H9 (cell line): ENCODE measurements around the gene SNX30. TPM values are rescaled to one million over a fixed set of nuclear protein-coding genes. Genes with fewer than 3 reads are reported as not detected.

Source experiments
- DNase-seq: peaks from one replicate; pipeline ENCODE4 v3.0.0-alpha.2; 2017
- H2AFZ ChIP-seq: one replicate; pipeline ENCODE4 v1.6.1; 2013; ENCODE audit warnings: mild to moderate bottlenecking, low read length, control low read depth, moderate library complexity
- H2AK5ac ChIP-seq: 2 replicates; pipeline ENCODE4 v1.6.1; 2013; ENCODE audit warnings: low read length, control low read depth, mixed read lengths; ENCODE audit not compliant: insufficient read length
- H2BK120ac ChIP-seq: one replicate; pipeline ENCODE4 v1.6.1; 2013; ENCODE audit warnings: low read depth, mild to moderate bottlenecking, low read length, control low read depth, inconsistent platforms; ENCODE audit not compliant: poor library complexity, severe bottlenecking
- H2BK12ac ChIP-seq: 2 replicates; pipeline ENCODE4 v1.6.1; 2013; ENCODE audit warnings: low read length, control low read depth, mixed read lengths, low read depth; ENCODE audit not compliant: insufficient read length
- H2BK15ac ChIP-seq: 2 replicates; pipeline ENCODE4 v1.6.1; 2013; ENCODE audit warnings: low read depth, low read length, control low read depth
- H2BK20ac ChIP-seq: one replicate; pipeline ENCODE4 v1.6.1; 2013; ENCODE audit warnings: low read depth, mild to moderate bottlenecking, low read length, control low read depth, inconsistent platforms; ENCODE audit not compliant: poor library complexity, severe bottlenecking
- H2BK5ac ChIP-seq: 2 replicates; pipeline ENCODE4 v1.6.1; 2013; ENCODE audit warnings: low read length, control low read depth, mixed read lengths; ENCODE audit not compliant: insufficient read length
- H3K14ac ChIP-seq: 2 replicates; pipeline ENCODE4 v1.6.1; 2013; ENCODE audit warnings: low read length, control low read depth; ENCODE audit not compliant: insufficient read depth
- H3K18ac ChIP-seq: 2 replicates; pipeline ENCODE4 v1.6.1; 2013; ENCODE audit warnings: low read depth, mild to moderate bottlenecking, mixed read lengths, low read length, control low read depth; ENCODE audit not compliant: insufficient read length
- H3K23ac ChIP-seq: 2 replicates; pipeline ENCODE4 v1.6.1; 2013; ENCODE audit warnings: low read length, control low read depth, mixed read lengths, low read depth; ENCODE audit not compliant: insufficient read length
- H3K23me2 ChIP-seq: 2 replicates; pipeline ENCODE4 v1.6.1; 2013; ENCODE audit warnings: low read depth, mild to moderate bottlenecking, mixed read lengths, low read length, control low read depth; ENCODE audit not compliant: insufficient read length, poor library complexity, severe bottlenecking
- H3K27ac ChIP-seq: 2 replicates; pipeline ENCODE4 v1.5.1; 2013; ENCODE audit warnings: low read length, control low read depth, mixed read lengths, low read depth; ENCODE audit not compliant: insufficient read length
- H3K27me3 ChIP-seq: 2 replicates; pipeline ENCODE4 v1.6.1; 2013; ENCODE audit warnings: low read length, control low read depth, inconsistent platforms; ENCODE audit not compliant: insufficient read depth
- H3K4ac ChIP-seq: 2 replicates; pipeline ENCODE4 v1.6.1; 2013; ENCODE audit warnings: low read depth, mild to moderate bottlenecking, control low read depth, inconsistent platforms, low read length, moderate library complexity
- H3K4me1 ChIP-seq: 2 replicates; pipeline ENCODE4 v1.6.1; 2013; ENCODE audit warnings: low read length, control low read depth, inconsistent platforms; ENCODE audit not compliant: insufficient read depth
- H3K4me2 ChIP-seq: 2 replicates; pipeline ENCODE4 v1.6.1; 2013; ENCODE audit warnings: low read length, control low read depth, mixed read lengths; ENCODE audit not compliant: insufficient read length, insufficient read depth
- H3K56ac ChIP-seq: 2 replicates; pipeline ENCODE4 v1.6.1; 2013; ENCODE audit warnings: low read depth, mild to moderate bottlenecking, mixed read lengths, low read length, control low read depth; ENCODE audit not compliant: insufficient read length
- H3K79me1 ChIP-seq: 2 replicates; pipeline ENCODE4 v1.6.1; 2013; ENCODE audit warnings: low read depth, mild to moderate bottlenecking, moderate library complexity, low read length, control low read depth, inconsistent platforms; ENCODE audit not compliant: insufficient read depth, poor library complexity, severe bottlenecking
- H3K79me2 ChIP-seq: 2 replicates; pipeline ENCODE4 v1.6.1; 2013; ENCODE audit warnings: low read length, control low read depth, inconsistent platforms; ENCODE audit not compliant: insufficient read depth
- H3K9ac ChIP-seq: 2 replicates; pipeline ENCODE4 v1.6.1; 2013; ENCODE audit warnings: low read length, control low read depth, mixed read lengths; ENCODE audit not compliant: insufficient read length; ENCODE audit errors: extremely low read depth
- H3K9me3 ChIP-seq: one replicate; pipeline ENCODE4 v1.6.1; 2013; ENCODE audit warnings: low read depth, low read length, inconsistent platforms; ENCODE audit not compliant: control insufficient read depth
- H3T11ph ChIP-seq: one replicate; pipeline ENCODE4 v1.6.1; 2013; ENCODE audit warnings: mild to moderate bottlenecking, low read length, control low read depth, inconsistent platforms
- H4K20me1 ChIP-seq: one replicate; pipeline ENCODE4 v1.6.1; 2013; ENCODE audit not compliant: control insufficient read depth, insufficient read length, insufficient read depth
- H4K5ac ChIP-seq: 2 replicates; pipeline ENCODE4 v1.6.1; 2013; ENCODE audit warnings: low read depth, mild to moderate bottlenecking, mixed read lengths, low read length, control low read depth; ENCODE audit not compliant: insufficient read length
- H4K8ac ChIP-seq: replicated peaks from 2 replicates; pipeline ENCODE4 v1.6.1; 2013; ENCODE audit warnings: low read length, control low read depth, mixed read lengths, low read depth; ENCODE audit not compliant: insufficient read length
- H4K91ac ChIP-seq: 2 replicates; pipeline ENCODE4 v1.6.1; 2013; ENCODE audit warnings: low read depth, mild to moderate bottlenecking, moderate library complexity, mixed read lengths, low read length, control low read depth; ENCODE audit not compliant: insufficient read length
- H3K27ac Mint-ChIP-seq, 3 experiments: 2 replicates in 2 of 3; 3 replicates in 1 of 3; pipeline ENCODE4 v1.8.0; 2020 to 2021; ENCODE audit warnings: mixed read lengths in 3 of 3, mild to moderate bottlenecking in 1 of 3, moderate library complexity in 1 of 3
- H3K27me3 Mint-ChIP-seq: 2 replicates; pipeline ENCODE4 v1.8.0; 2021; ENCODE audit warnings: low read depth, mild to moderate bottlenecking, moderate library complexity, mixed read lengths
- H3K36me3 Mint-ChIP-seq, 3 experiments: 2 replicates in 2 of 3; 3 replicates in 1 of 3; pipeline ENCODE4 v1.8.0; 2020 to 2021; ENCODE audit warnings: low read depth in 3 of 3, mixed read lengths in 3 of 3; ENCODE audit not compliant: insufficient read depth in 1 of 3
- H3K4me1 Mint-ChIP-seq, 2 experiments: 2 replicates each; pipeline ENCODE4 v1.8.0; 2020; ENCODE audit warnings: mixed read lengths in 2 of 2
- H3K4me3 Mint-ChIP-seq, 2 experiments: 2 replicates in 1 of 2; 3 replicates in 1 of 2; pipeline ENCODE4 v1.8.0; 2020 to 2021; ENCODE audit warnings: mild to moderate bottlenecking in 2 of 2, mixed read lengths in 2 of 2, moderate library complexity in 1 of 2
- H3K9me3 Mint-ChIP-seq, 2 experiments: 2 replicates in 1 of 2; 3 replicates in 1 of 2; pipeline ENCODE4 v1.8.0; 2020; ENCODE audit warnings: mild to moderate bottlenecking in 2 of 2, mixed read lengths in 2 of 2, moderate library complexity in 1 of 2
- CTCF ChIP-seq: fragments of 200-600 bp; sonication (generic); conservative IDR thresholded peaks from 3 replicates; pipeline ENCODE4 v1.8.0; 2021; ENCODE audit warnings: antibody characterized with exemption, mild to moderate bottlenecking
- WGBS: extraction: QIAGEN DNeasy Blood & Tissue Kit; methylation state at CpG from one replicate; pipeline ENCODE4 v1.1.7; 2013; ENCODE audit warnings: missing lambda C conversion rate, low lambda C conversion rate, mixed read lengths; ENCODE audit not compliant: insufficient read length; ENCODE audit errors: extremely low coverage; 5-methylcytosine and 5-hydroxymethylcytosine counted together
- total RNA-seq: library from RNA; stranded (reverse); gene quantifications from 2 replicates; pipeline ENCODE4 v1.2.1, GENCODE V29; 2021

Gene SNX30
- total RNA-seq, 1 experiment from 2014 or later = 10.3 TPM

DNA sequence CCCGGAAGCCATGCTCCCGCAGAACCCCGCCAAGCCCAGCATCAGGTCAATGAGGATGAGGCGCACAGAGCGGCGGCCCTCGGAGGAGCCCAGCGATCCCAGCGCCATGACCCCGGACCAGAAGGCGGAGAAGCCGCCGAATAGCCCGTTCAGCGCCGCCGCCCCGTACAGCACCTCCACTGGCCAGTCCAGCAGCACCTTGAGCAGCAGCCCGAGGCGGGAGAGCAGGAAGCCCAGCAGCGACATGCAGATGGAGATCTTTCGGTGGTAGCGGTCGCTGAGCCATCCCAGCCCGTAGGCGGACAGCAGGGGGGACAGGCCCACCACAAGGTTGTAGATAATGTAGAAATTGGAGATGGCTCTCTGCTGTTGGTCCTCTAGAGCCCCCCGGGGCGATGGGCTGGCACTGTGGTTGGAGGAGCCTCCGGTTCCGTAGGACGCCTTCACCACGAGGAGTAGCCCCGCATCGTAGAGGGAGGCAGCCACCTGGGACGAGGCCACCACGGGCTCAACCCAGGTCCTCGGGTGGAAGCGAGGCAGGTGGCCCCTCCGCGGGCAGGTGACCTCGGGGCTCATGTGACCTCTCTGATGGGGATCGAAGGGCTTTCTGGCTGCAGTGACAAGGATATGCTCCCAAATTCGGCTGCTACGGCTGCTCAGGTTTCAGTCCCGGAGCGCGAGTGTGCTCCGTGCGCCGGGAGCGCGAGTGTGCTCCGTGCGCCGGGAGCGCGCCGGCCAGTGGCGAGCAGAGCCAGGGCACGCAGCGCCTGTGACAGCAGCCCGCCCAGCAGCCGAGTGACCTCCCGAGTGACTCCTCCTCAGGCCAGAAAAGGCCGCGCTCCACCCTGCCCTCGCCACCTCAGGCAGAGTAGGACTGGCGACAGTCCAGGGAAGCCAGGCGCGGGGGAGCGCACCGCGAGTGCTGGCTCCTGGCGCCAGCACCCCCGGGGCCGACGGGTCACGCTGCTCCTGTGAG lies 139.8 kb downstream of the SNX30 start, which contains the start of gene SLC46A2:
Gene SLC46A2 (minus strand): TSS at position 771 of the 976 bp plus-strand sequence. CDS start 195 bp downstream, at position 576.
- Histone ChIP-seq H4K20me1 (no peaks in the 10 kb centered on the region), H2AFZ (no peak within 1 kb of the TSS), H3K56ac (no peak within 1 kb of the TSS), H2BK12ac (no peak within 1 kb of the TSS), H3K23me2 (peaks cover 4% of the 10 kb centered on the region), H3K4me2 (peak within 1 kb of the TSS; percentile 36), H3K9ac (no peak within 1 kb of the TSS), H3K79me2 (no peaks in the 10 kb centered on the region), H3K4ac (no peak within 1 kb of the TSS), H4K8ac (no peak within 1 kb of the TSS), H3T11ph (no peak within 1 kb of the TSS), H3K27ac (no peak within 1 kb of the TSS), H4K5ac (no peak within 1 kb of the TSS), H3K79me1 (no peaks in the 10 kb centered on the region), H4K91ac (no peak within 1 kb of the TSS), H2BK20ac (no peak within 1 kb of the TSS), H3K23ac (no peak within 1 kb of the TSS), H2BK120ac (no peak within 1 kb of the TSS), H2AK5ac (no peak within 1 kb of the TSS), H3K18ac (no peak within 1 kb of the TSS), H3K27me3 (peaks cover 12% of the 10 kb centered on the region; the same call in 1 of the 2 replicates), H3K9me3 (no peaks in the 10 kb centered on the region), H3K14ac (no peak within 1 kb of the TSS; the same call in 1 of the 2 replicates), H2BK15ac (no peak within 1 kb of the TSS), H2BK5ac (no peak within 1 kb of the TSS), H3K4me1 (no peaks in the 10 kb centered on the region)
- no peak within 1 kb of the TSS; a peak in 1 of 7 replicates for H3K27ac Mint-ChIP-seq
- H3K4me1 Mint-ChIP-seq = peaks cover 0 to 6% of the 10 kb centered on the region in 2 experiments
- no peaks in the 10 kb centered on the region; a peak in 1 of 5 replicates for H3K9me3 Mint-ChIP-seq
- H3K27me3 Mint-ChIP-seq = peaks cover 65% of the 10 kb centered on the region
- no peaks in the 10 kb centered on the region; a peak in 2 of 7 replicates for H3K36me3 Mint-ChIP-seq
- WGBS = no CpG with 5 or more reads among the region's 78 CpGs
- TF ChIP-seq CTCF = no peak
- DNase-seq = peak; percentile 69
- H3K4me3 Mint-ChIP-seq = peak within 1 kb of the TSS; percentile 63 to 78
